Measurements from ENCODE around the gene LITAFD.

- TF ChIP-seq CTCF (IDR thresholded peaks at IDR 0.05): no peak
- TF ChIP-seq POLR2A (IDR thresholded peaks at IDR 0.05): no peak
- no peak for TF ChIP-seq POLR2AphosphoS5 (IDR thresholded peaks at IDR 0.05)
Observed at GRCh38 chr16:8848231-8848938, 33.8 kb upstream of the LITAFD start.
